Measurements from ENCODE around the gene CCDC69.

DNA sequence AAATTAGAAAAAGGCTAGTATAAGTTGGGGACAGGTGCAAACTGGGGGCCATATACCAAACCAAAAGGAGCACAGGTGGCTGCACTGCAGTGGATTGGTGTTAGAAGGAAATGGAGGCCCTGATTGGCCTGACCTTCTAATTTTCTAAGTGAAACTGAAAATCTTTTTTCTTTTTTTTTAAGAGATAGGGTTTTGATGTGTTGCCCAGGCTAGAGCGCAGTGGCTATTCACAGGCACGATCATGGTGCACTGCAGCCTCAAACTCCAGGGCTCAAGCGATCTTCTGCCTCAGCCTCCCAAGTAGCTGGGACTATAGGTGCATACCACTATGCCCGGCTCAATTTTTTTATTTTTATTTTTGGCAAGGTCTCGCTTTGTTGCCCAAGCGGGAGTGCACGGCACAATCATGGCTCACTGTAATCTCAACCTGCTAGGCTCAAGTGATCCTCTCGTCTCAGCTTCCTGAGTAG is 9.8 kb upstream of the CCDC69 start:
- TF ChIP-seq, protein P1, sequence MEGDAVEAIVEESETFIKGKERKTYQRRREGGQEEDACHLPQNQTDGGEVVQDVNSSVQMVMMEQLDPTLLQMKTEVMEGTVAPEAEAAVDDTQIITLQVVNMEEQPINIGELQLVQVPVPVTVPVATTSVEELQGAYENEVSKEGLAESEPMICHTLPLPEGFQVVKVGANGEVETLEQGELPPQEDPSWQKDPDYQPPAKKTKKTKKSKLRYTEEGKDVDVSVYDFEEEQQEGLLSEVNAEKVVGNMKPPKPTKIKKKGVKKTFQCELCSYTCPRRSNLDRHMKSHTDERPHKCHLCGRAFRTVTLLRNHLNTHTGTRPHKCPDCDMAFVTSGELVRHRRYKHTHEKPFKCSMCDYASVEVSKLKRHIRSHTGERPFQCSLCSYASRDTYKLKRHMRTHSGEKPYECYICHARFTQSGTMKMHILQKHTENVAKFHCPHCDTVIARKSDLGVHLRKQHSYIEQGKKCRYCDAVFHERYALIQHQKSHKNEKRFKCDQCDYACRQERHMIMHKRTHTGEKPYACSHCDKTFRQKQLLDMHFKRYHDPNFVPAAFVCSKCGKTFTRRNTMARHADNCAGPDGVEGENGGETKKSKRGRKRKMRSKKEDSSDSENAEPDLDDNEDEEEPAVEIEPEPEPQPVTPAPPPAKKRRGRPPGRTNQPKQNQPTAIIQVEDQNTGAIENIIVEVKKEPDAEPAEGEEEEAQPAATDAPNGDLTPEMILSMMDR (conservative IDR thresholded peaks at IDR 0.05; ENCODE audit: low read length) = no peak
- no peak for TF ChIP-seq EZH2phosphoT487 (IDR thresholded peaks at IDR 0.05; ENCODE audit: borderline replicate concordance, low read depth, low read length)

Measured in OCI-LY7 (cell line).